GM12878 (cell line): Measurements from ENCODE around the gene PLAC8. TPM values are rescaled to one million over a fixed set of nuclear protein-coding genes. Genes with fewer than 3 reads are reported as not detected.

Experiments
- ATAC-seq: fragments of 200-7000 bp; cut with Tn5 transposase; 3 replicates; pipeline ENCODE4 v1.9.1; 2020; ENCODE audit warnings: mild to moderate bottlenecking, moderate library complexity
- BruUV-seq: library from RNA; stranded (reverse); fragments of 400-500 nt; replicated peaks from 2 replicates; lab custom pipeline; 2021; lab: Mats Ljungman, UMichigan
- CTCF ChIA-PET: fragments of 300-600 bp; sonication (Branson Sonifier 250); formaldehyde crosslinking; extraction: SDS; loops from one replicate; lab custom pipeline; 2021; ENCODE audit warnings: inconsistent platforms; lab: Yijun Ruan, JAX
- POLR2A ChIA-PET: fragments of 350-600 bp; formaldehyde crosslinking; extraction: SDS; loops from one replicate; lab custom pipeline; 2021; ENCODE audit warnings: inconsistent platforms; lab: Charles Lee
- RAD21 ChIA-PET: fragments of 300-600 bp; sonication (Branson Sonifier 250); formaldehyde crosslinking; loops from one replicate; lab custom pipeline; 2023; ENCODE audit warnings: antibody characterized with exemption; ENCODE audit not compliant: unreplicated experiment; lab: Charles Lee
- SMC1A ChIA-PET: fragments of 300-600 bp; sonication (Branson Sonifier 250); formaldehyde crosslinking; loops from one replicate; lab custom pipeline; 2023; ENCODE audit not compliant: unreplicated experiment, uncharacterized antibody; lab: Charles Lee
- DNase-seq: peaks from one replicate; pipeline ENCODE4 v3.0.0-alpha.2; 2011; ENCODE audit warnings: low read depth, low spot score
- FAIRE-seq: peaks from 3 replicates; lab custom pipeline; 2011; peaks lifted over from hg19 to GRCh38; lab: Jason Lieb, UNC
- H2AFZ ChIP-seq: 2 replicates; pipeline ENCODE4 v1.6.0; 2011; ENCODE audit warnings: low read depth, low read length, control low read depth; ENCODE audit not compliant: control insufficient read depth
- H3K27ac ChIP-seq: 2 replicates; pipeline ENCODE4 v1.5.1; 2011; ENCODE audit warnings: control low read depth; ENCODE audit not compliant: control insufficient read depth, insufficient read depth
- H3K27me3 ChIP-seq, 2 experiments: replicated peaks in 1 of 2; 2 replicates each; pipeline versions ENCODE4 v1.6.0 to v1.6.1; 2011; ENCODE audit warnings: low read length in 1 of 2; ENCODE audit not compliant: control insufficient read depth in 2 of 2, insufficient read depth in 2 of 2
- H3K36me3 ChIP-seq, 2 experiments: 2 replicates each; pipeline ENCODE4 v1.5.1; 2011; ENCODE audit warnings: low read length in 1 of 2; ENCODE audit not compliant: control insufficient read depth in 2 of 2, insufficient read depth in 2 of 2
- H3K4me1 ChIP-seq: 2 replicates; pipeline ENCODE4 v1.6.1; 2011; ENCODE audit warnings: mild to moderate bottlenecking, low read length, moderate library complexity, mixed read lengths; ENCODE audit not compliant: control insufficient read depth, insufficient read depth
- H3K4me2 ChIP-seq: 2 replicates; pipeline ENCODE4 v1.6.0; 2011; ENCODE audit warnings: control low read depth; ENCODE audit not compliant: control insufficient read depth, insufficient read depth
- H3K4me3 ChIP-seq: fragments of 200-600 bp; sonication (generic); 2 replicates; pipeline ENCODE4 v1.5.1; 2016
- H3K79me2 ChIP-seq: 2 replicates; pipeline ENCODE4 v1.6.0; 2011; ENCODE audit warnings: low read length; ENCODE audit not compliant: control insufficient read depth, insufficient read depth
- H3K9ac ChIP-seq: 2 replicates; pipeline ENCODE4 v1.8.0; 2011; ENCODE audit warnings: low read length, control low read depth, mixed read lengths; ENCODE audit not compliant: control insufficient read depth, insufficient read depth
- H3K9me3 ChIP-seq: replicated peaks from 3 replicates; pipeline ENCODE4 v1.5.1; 2011; ENCODE audit warnings: mild to moderate bottlenecking, low read length; ENCODE audit not compliant: control insufficient read depth, insufficient read depth
- H4K20me1 ChIP-seq: 2 replicates; pipeline ENCODE4 v1.6.0; 2011; ENCODE audit not compliant: control insufficient read depth, insufficient read depth
- TCF3 ChIP-seq: IDR thresholded peaks from 2 replicates; pipeline ENCODE4 v1.6.1; 2012; ENCODE audit warnings: low read depth, mild to moderate bottlenecking, low read length, borderline replicate concordance; ENCODE audit not compliant: insufficient read depth
- ZNF622 ChIP-seq: fragments of 450-650 bp; IDR thresholded peaks from 2 replicates; pipeline ENCODE4 v1.6.1; 2017; ENCODE audit warnings: mild to moderate bottlenecking, inconsistent platforms
- WGBS: methylation state at CpG from one replicate; pipeline ENCODE4 v1.1.6; 2016; ENCODE audit warnings: low lambda C conversion rate; ENCODE audit not compliant: insufficient replicate concordance, insufficient coverage; ENCODE audit errors: missing lambda C conversion rate; 5-methylcytosine and 5-hydroxymethylcytosine counted together
- in situ Hi-C: fragments of 300-500 bp; cut with MboI; formaldehyde crosslinking; loops from 9 replicates; pipeline ENCODE4 v1.14.3; 2018; ENCODE audit warnings: mixed read lengths
- intact Hi-C: fragments of 100-400 bp; cut with micrococcal nuclease; formaldehyde crosslinking; loops from one replicate; pipeline ENCODE4 v1.14.2; 2022; ENCODE audit not compliant: unreplicated experiment
- polyA plus RNA-seq, 11 experiments: library from polyadenylated mRNA; depleted of rRNA in 4 of 11; unstranded in 6 of 11; stranded (reverse) in 5 of 11; fragments of >200 nt; fragmentation: Nextera tagmentation in 4 of 11; fragmentation: Illumina TruSeq in 1 of 11; extraction: Ambion mirVana in 4 of 11; extraction: Trizol in 1 of 11; gene quantifications; 1 replicate in 1 of 11; 2 replicates in 10 of 11; pipeline versions ENCODE4 v1.2.1 to v1.2.3, GENCODE V29; 2011 to 2016; ENCODE audit warnings: inconsistent platforms in 2 of 11, missing spikeins in 2 of 11, low read depth in 1 of 11
- total RNA-seq, 4 experiments: library from RNA; depleted of rRNA in 3 of 4; stranded (reverse); fragments of >200 nt in 3 of 4; fragmentation: Illumina TruSeq in 1 of 4; extraction: Trizol in 1 of 4; gene quantifications; 2 replicates each; pipeline versions ENCODE4 v1.2.1 to v1.2.3, GENCODE V29; 2013 to 2021
- TF ChIP-seq, protein P1 (sequence below): fragments of 450-650 bp; IDR thresholded peaks from 2 replicates; pipeline ENCODE4 v1.6.1; 2017; ENCODE audit warnings: low read depth, mild to moderate bottlenecking, moderate library complexity

PLAC8 gene
- total and polyA plus RNA-seq, 10 of the 15 experiments (the other 5 are each of a cell fraction or from before 2014, with no cell fraction given) = 214 to 841 (median 348) TPM

DNA sequence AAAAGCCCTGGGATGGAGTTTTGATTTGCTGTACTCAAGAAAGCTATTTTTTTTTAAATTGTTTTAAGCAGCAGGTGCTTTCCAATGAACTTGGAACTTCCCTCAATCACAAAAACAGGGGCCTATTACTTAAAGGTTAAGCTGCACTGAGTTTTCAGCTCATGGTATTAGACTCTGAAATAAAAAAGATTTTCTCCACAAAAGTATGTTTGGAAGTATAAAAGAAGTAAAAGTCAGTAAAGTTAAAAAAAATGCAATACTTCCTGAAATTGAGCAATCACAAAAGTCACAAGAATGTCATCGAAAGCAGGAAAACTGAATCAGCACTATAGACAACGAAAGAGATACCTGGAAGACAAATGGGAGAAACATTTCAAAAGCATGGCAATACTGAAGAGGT lies 38.9 kb upstream of the PLAC8 start:
- ChIA-PET RAD21 (interaction anchor here (0.8 to 1.5 kb wide), 5 partner anchors 20 to 64 kb away, joined by 3 to 7 read pairs (median 5); no protein-coding TSS in a partner anchor), CTCF (interaction anchor here (1.3 to 1.6 kb wide), 2 partner anchors 9 to 65 kb away, joined by 3 to 6 read pairs; no protein-coding TSS in a partner anchor)
- peak; percentile 59 for ATAC-seq
- TF ChIP-seq, protein P1, sequence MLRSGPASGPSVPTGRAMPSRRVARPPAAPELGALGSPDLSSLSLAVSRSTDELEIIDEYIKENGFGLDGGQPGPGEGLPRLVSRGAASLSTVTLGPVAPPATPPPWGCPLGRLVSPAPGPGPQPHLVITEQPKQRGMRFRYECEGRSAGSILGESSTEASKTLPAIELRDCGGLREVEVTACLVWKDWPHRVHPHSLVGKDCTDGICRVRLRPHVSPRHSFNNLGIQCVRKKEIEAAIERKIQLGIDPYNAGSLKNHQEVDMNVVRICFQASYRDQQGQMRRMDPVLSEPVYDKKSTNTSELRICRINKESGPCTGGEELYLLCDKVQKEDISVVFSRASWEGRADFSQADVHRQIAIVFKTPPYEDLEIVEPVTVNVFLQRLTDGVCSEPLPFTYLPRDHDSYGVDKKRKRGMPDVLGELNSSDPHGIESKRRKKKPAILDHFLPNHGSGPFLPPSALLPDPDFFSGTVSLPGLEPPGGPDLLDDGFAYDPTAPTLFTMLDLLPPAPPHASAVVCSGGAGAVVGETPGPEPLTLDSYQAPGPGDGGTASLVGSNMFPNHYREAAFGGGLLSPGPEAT = peak; percentile 29; the same call in 1 of the 2 replicates
- no peak for TF ChIP-seq ZNF622
- TF ChIP-seq TCF3 = no peak
- TF ChIP-seq, all 136 proteins: peak for 1
- SMC1A ChIA-PET = interaction anchor here (0.6 to 2.5 kb wide), 17 partner anchors 9 to 128 kb away, joined by 3 to 8 read pairs (median 4); partner anchors contain the start of gene PLAC8
- WGBS = 94% methylated on average over 2 of the region's 2 CpGs
- no peak for DNase-seq
- intact Hi-C loops = no loop called here
- in situ Hi-C loops = no loop called here
- peaks cover 3% of the 10 kb centered on the region; the same call in 1 of the 2 replicates for H3K4me1 ChIP-seq
- no peaks in the 10 kb centered on the region for H3K27me3 ChIP-seq
- H3K79me2 ChIP-seq = no peaks in the 10 kb centered on the region
- H3K4me3 ChIP-seq = no peak overlapping the region
- POLR2A ChIA-PET = interaction anchor here (1.5 kb wide), 1 partner anchor 9 kb away, joined by 3 read pairs; no protein-coding TSS in a partner anchor
- no peaks in the 10 kb centered on the region for H4K20me1 ChIP-seq
- no peaks in the 10 kb centered on the region for H3K36me3 ChIP-seq
- FAIRE-seq = no peak
- BruUV-seq = no TSS peak
- no peak overlapping the region for H3K4me2 ChIP-seq
- H3K27ac ChIP-seq = no peak overlapping the region; the same call in 1 of the 2 replicates
- peaks cover 5% of the 10 kb centered on the region; the same call in 2 of the 3 replicates for H3K9me3 ChIP-seq
- no peak overlapping the region for H2AFZ ChIP-seq
- no peak overlapping the region for H3K9ac ChIP-seq
